BE2C (cell line): Measurements from ENCODE around the gene PTPRN2.

Experiments
- DNase-seq: peaks from one replicate; pipeline ENCODE4 v3.0.0-alpha.2; 2020
- H3K27me3 ChIP-seq: fragments of 250-450 bp; sonication (Bioruptor Pico); 2 replicates; pipeline ENCODE4 v1.5.1; 2020; ENCODE audit warnings: mild to moderate bottlenecking
- H3K36me3 ChIP-seq: fragments of 250-450 bp; sonication (Bioruptor Pico); 2 replicates; pipeline ENCODE4 v1.5.1; 2020; ENCODE audit warnings: mild to moderate bottlenecking
- H3K4me1 ChIP-seq: fragments of 250-450 bp; sonication (Bioruptor Pico); 2 replicates; pipeline ENCODE4 v1.5.1; 2020
- H3K4me3 ChIP-seq: 2 replicates; pipeline ENCODE4 v1.5.1; 2011; ENCODE audit warnings: low read depth, low read length
- H3K9me3 ChIP-seq: fragments of 250-450 bp; sonication (Bioruptor Pico); 2 replicates; pipeline ENCODE4 v1.5.1; 2020
- TF ChIP-seq, protein P1 (sequence below): IDR thresholded peaks from 2 replicates; pipeline ENCODE4 v1.5.1; 2012; ENCODE audit warnings: mild to moderate bottlenecking, low read depth, low read length

PTPRN2 gene

DNA sequence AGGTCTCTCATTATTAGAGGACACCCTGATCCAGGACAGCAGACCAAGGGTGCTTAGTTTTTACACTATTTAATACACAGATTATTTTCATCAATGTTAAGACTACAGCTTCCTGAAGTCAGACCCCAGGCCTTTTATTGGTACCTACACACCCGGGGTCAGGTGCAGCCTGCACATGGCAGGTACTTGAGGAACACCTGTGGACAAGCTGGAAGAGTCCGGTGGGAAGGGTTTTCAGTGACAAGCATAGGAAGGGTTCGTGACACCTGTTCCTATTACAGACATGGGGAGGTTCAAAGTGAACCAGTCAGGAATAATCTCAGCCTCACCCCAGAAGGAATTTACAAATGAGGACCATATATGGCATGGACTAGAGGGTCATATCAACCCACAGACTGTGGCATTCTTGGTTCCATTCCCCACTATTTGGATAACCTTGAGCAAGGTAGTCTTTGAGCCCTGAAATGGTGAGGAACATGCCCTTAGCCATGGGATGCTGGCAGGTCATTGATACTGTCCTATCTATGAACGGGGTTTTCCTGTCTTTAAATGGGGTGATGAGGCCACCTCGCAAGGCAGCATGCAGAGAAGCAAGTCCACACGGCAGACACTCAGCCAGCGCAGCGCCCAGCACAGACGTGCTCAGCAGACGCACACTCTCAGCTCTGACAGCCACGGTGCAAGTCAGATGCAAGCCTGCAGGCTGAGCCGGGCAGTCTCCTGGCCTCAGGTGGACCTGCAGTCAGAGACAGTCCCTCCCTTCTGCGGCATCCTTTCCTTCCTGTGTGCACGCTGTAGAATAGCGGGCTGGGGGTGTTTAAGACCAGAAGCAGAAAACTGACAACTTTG, 624.9 kb downstream of the PTPRN2 start:
- Histone ChIP-seq H3K36me3 (no peaks in the 10 kb centered on the region), H3K4me3 (no peak overlapping the region), H3K9me3 (no peaks in the 10 kb centered on the region), H3K27me3 (no peaks in the 10 kb centered on the region), H3K4me1 (no peaks in the 10 kb centered on the region)
- TF ChIP-seq, protein P1, sequence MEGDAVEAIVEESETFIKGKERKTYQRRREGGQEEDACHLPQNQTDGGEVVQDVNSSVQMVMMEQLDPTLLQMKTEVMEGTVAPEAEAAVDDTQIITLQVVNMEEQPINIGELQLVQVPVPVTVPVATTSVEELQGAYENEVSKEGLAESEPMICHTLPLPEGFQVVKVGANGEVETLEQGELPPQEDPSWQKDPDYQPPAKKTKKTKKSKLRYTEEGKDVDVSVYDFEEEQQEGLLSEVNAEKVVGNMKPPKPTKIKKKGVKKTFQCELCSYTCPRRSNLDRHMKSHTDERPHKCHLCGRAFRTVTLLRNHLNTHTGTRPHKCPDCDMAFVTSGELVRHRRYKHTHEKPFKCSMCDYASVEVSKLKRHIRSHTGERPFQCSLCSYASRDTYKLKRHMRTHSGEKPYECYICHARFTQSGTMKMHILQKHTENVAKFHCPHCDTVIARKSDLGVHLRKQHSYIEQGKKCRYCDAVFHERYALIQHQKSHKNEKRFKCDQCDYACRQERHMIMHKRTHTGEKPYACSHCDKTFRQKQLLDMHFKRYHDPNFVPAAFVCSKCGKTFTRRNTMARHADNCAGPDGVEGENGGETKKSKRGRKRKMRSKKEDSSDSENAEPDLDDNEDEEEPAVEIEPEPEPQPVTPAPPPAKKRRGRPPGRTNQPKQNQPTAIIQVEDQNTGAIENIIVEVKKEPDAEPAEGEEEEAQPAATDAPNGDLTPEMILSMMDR: no peak
- no peak for DNase-seq

DNA sequence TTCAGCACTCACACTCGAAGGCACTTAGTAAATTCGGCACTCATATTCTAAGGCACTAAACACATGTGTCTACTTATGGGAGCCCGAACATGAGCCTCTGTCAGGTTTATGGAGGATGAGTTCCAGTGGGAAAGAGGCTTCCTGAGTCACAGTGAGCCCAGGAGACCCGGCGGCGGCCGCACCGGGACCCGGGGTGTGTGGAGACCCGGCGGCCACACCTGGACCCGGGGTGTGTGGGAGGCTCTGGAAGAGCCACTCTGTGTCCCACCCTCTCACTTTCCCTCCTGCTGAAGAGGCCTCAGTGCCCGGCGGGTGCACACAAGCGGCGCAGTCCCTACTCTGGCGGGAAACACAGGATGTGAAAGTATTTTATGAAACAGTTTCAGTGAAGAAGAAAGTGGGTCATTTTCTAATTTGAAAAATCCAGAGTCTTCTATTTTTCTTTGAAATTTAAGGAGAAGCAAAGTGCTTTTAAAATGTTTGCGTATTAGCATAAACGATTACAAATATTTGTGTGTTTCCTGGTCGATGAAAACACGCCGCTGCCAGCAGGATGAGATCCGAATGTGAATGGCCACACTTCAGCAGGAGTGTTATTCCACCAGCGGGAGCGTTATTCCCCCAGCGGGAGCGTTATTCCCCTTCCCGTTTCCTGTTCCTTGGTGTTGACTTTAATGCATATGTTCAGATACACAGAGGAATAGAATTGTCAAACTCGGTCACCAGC, 625.7 kb downstream of the PTPRN2 start:
- DNase-seq: no peak
- H3K36me3 ChIP-seq: no peaks in the 10 kb centered on the region

DNA sequence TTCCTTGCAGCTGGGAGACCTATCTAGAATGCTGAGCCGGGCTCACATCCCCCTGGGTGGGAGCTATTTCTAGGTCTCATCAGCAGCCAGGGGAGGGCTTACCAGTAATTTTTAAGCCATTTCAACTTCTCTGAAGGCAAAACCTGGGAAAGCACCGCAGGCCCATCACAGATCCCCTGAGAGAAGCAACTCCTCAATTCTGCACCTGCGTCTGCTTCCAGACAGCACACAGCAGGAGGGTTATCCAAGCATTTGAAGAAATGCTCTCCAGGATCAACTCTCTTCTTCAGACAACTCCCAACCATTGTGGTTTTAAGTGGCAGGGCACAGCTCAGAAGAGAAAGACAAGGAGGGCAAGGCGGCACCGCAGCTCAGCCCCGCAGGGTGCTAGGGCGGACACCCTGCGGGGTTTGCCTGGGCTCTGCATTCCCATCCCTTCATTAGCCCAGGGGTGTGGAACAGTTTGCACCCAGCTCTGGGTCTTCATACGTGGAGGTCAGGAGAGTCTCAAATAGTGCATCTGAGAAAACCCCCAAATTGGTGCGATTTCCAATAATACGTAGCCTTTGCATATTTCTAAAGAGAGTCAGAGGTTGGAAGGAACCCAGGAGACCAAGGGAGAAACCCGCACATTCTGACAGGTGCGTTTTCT, 632.1 kb downstream of the PTPRN2 start:
- DNase-seq: no peak
- no peaks in the 10 kb centered on the region for H3K27me3 ChIP-seq
- H3K9me3 ChIP-seq: no peaks in the 10 kb centered on the region
- H3K4me3 ChIP-seq: no peak overlapping the region
- TF ChIP-seq, protein P1: no peak
- H3K4me1 ChIP-seq: no peaks in the 10 kb centered on the region
- H3K36me3 ChIP-seq: no peaks in the 10 kb centered on the region

More for the DNA sequence above, 625.7 kb downstream of the PTPRN2 start:
- no peaks in the 10 kb centered on the region for H3K4me1 ChIP-seq
- TF ChIP-seq, protein P1: no peak
- H3K9me3 ChIP-seq: no peaks in the 10 kb centered on the region
- no peaks in the 10 kb centered on the region for H3K27me3 ChIP-seq
- H3K4me3 ChIP-seq: no peak overlapping the region

DNA sequence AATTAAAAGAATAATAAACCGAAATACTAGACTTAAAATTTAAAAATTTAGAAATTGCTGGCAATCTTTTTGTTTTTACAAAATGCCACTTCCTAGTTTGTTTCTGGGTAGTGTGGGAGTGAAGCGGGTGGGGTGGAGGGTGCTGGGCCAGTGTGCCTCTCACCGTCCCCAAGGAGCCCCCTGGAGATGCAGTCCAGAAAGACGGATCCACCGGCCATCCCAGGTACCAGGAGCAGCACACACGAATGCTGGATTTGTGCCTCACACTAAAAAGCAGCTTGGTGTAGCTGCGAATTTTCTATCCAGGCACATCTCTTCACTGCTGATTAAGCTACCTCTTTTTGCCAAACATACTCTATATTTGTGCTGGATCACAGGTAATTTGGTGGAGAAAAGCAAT, 632.7 kb downstream of the PTPRN2 start:
- Histone ChIP-seq H3K4me1 (no peaks in the 10 kb centered on the region), H3K36me3 (no peaks in the 10 kb centered on the region), H3K9me3 (no peaks in the 10 kb centered on the region), H3K27me3 (no peaks in the 10 kb centered on the region), H3K4me3 (no peak overlapping the region)
- no peak for DNase-seq
- TF ChIP-seq, protein P1: no peak

DNA sequence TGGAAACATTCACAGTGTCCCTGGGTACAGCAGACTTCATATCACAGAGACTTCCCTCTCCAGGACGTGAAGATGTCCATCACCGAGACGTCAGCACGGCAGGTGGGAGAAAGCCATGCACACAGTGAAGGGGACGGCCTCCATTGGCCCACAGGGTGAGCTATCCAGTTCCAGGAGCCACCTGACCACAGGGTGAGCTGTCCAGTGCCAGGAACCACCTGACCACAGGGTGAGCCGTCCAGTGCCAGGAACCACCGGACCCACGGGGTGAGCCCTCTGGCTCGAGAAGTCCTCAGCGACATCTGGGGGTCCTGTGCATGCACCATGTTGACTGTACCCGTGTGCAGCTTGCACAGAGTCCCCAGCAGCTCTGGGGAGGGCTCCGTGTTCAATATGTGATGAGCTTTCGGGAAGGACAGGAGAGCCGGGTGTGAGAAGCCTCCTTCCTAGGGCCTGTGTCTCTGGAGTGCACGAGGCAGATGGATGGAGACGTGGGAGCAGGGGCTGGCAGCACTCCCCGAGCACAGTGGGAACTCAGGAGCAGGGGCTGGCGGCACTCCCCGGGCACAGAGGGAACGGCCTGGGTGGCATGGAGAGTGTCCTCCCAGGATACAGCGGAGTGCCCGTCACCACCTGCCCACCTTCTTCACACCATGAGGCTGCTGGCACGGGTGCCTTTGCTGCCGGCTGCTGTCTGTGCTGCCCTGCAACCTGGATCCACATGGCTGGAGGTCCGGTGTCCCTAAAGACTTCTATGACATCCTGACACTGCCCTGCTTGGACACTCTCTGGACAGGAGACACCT, 634.6 kb downstream of the PTPRN2 start:
- TF ChIP-seq, protein P1: no peak
- Histone ChIP-seq H3K4me3 (no peak overlapping the region), H3K36me3 (no peaks in the 10 kb centered on the region), H3K9me3 (no peaks in the 10 kb centered on the region), H3K4me1 (no peaks in the 10 kb centered on the region), H3K27me3 (no peaks in the 10 kb centered on the region)
- DNase-seq: no peak
